Stimulated activated CD4-positive, alpha-beta T cell treated with anti-CD3 and anti-CD28 coated beads, TNF-alpha, amount 100 ng/mL, for 24 hours (primary cell): ENCODE results near the gene GUCY2C.

Experiments
- DNase-seq, 3 experiments: peaks; one replicate each; pipeline ENCODE4 v3.0.0-alpha.2; 2020; ENCODE audit warnings: low read depth in 3 of 3

Gene GUCY2C

DNA sequence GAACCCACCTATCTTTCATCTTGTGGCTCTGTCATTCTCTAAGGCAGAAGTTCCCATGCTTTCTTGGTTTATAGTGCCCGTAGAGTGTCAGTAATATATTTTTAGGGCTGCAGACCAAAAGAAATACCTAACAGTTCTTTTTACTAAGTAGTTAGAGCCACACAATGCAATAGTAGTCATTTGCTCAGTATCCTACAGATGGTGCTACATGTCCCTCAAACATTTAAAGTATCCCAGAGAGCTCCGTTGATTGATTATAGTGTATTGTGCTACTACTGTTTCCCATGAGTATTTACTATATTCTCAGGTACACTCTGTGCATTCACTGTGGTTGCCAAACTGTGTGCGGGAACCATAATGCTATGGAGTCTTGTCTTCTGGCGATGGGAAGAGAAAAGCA lies 124.0 kb downstream of the GUCY2C start:
- DNase-seq: no peak

DNA sequence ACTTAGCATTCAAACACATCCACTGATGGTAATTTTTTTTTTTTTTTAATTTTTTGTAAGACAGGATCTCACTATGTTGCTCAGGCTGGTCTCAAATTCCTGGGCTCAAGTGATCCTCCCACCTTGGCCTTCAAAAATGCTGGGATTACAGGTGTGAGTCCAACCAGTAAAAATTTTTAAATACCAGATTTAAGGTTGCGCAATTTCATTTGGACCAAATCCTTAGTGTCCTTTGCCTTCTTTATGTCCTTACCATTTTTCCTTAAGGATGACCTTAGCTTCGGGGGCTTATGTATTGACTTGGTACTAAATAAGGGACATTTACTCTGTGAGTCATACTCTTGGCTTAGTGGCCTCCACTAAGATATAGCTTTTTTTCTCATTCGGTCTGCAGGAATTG lies 124.6 kb downstream of the GUCY2C start:
- DNase-seq: no peak

DNA sequence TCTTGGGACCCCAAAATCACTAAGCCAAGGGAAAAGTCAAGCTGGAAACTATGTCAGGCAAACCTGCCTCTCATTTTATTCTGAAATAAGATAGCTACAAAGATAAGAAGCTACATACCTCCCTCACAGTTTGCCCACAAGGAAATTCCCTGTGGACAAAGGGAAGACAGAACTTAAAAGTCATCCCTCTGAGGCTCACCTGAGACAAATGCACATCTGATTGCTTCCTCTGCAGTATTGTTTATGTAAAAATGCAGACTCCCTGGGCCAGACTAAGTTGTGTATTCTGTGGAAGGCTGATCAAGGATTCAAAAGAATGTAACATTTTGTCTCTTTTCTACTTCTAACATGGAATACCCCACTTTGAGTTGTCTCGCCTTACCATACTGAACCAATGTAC lies 126.2 kb downstream of the GUCY2C start:
- no peak for DNase-seq

DNA sequence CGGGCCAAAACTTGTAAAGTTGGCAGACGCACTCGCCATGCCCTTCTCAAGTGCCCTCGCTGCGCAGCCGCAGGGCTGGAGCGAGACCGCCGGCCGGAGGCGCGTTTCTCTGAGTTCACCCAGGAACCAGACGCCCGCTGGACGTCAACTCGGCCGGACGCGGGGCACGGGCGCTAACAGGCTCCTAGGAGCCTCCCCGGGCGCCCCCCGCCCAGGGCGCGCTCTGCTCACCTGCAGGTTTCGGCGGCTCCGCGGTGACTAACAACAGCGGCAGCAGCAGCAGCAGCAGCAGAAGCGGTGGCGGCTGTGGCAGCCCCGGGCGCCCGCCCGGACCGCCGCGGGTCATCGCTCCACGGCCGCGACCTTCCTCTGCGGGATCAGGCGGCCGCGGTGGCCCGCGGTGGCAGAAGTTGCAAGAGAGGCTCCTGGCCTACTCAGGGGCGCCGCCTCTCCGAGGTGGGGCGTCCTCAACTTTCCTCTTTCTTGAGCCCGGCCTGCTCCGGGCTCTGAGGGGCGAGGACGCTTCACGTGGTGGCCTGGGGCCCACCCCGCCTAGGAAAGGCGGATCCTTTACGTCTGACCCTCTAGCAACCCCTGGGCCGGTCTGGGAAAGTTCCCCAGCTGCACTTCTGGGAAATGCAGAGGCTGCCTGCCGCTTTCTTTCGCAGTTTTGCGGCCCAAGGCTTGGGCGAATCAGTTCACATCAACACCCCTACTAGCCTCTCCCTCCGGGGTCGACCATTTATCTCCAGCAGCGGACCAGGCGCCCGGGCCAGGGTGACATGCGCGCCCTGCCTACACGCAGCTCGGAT lies 128.8 kb downstream of the GUCY2C start, which contains the start of gene PLBD1:
PLBD1 (minus strand) TSS at position 533 of the 812 bp plus-strand sequence; CDS start at position 346, 187 bp downstream.
- peak in 1 of 3 experiments; percentile 4 for DNase-seq

DNA sequence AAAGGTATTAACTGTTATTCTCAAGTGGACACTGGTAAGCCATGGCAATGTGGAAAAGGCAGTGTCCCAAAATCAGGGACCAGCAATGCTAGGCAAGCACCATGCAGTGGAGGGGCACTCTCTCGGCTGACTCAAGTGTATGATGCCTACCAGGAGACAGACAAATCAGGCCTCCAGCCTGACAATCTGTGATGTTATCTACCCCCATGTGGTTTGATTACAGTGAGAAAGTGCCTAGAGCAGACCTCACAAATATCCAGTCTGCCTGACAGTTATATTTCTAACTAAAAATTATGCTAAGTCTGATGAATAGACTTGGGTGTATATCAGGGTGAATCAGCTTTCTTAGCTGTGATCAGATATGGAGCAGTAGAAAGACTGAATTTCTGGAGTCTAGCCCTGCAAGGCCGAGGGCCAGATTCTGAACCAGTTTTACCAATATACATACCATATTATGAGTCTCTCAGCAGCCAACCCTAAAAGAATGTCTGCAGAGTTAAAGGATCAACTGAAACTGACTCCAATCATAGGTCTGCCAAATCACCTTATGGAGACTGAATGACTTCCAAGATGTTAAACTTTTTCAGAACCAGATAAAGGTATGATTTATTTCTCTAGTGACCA lies 132.0 kb downstream of the GUCY2C start:
- DNase-seq: no peak

DNA sequence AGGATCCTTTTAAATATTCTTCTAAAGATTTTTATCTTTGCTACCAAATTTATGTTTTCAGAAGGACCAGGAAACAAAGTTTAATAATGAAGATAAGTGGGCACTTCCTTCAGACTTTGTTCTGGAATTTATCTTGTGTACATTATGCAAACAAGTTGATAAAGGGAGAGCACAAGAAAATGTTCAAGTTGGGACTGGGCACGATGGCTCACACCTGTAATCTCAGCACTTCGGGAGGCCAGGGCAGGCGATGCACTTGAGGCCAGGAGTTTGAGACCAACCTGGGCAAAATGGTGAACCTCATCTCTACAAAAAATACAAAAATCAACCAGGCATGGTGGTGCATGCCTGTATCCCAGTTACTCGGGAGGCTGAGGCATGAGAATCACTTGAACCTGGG lies 133.4 kb downstream of the GUCY2C start:
- no peak for DNase-seq
